ENCODE results near the gene LRRC25.

DNA sequence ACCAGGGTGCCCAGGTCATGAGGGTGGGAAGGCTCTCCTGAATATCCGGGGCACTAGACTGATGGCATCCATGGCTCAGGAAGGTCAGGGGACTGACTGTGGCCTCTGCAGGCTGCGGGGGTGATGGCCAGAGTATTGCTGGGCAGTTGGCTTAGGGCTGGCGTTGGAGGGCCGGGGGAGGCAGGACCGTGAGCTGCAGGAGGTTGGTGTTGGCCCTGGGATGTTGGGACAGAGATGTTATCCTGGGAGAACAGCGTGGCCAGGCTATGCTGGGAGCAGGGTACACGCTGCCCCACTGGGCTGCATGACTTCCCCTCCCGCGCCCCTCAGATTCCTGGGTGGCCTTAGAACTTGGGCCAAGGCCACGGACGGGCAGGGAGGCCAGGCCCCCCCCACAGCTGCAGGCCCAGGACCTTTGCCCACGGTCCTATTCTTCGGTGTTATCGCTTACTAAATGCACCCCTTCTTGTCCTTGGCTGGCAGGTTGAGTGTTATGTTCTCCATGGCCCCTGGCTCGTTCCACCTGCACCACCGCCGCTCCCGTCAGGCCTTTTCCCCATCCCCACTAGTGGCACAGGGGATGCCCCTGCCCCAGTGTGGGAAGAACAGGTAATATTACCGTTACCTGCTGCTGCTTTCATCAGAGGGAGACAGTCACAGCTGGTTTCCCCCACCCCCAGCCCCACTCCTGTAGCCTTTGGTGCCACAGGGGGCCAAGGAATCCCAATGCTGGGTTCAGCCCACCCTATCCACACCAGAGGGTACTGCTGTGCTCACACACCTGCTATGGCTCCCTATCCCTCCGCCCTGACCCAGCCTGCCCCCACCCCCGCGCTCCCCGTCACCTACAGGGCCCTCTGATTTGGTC is 43.7 kb upstream of the LRRC25 start:
- TF ChIP-seq EZH2 (IDR thresholded peaks at IDR 0.05; ENCODE audit: low read depth) = no peak
- TF ChIP-seq, protein P1, sequence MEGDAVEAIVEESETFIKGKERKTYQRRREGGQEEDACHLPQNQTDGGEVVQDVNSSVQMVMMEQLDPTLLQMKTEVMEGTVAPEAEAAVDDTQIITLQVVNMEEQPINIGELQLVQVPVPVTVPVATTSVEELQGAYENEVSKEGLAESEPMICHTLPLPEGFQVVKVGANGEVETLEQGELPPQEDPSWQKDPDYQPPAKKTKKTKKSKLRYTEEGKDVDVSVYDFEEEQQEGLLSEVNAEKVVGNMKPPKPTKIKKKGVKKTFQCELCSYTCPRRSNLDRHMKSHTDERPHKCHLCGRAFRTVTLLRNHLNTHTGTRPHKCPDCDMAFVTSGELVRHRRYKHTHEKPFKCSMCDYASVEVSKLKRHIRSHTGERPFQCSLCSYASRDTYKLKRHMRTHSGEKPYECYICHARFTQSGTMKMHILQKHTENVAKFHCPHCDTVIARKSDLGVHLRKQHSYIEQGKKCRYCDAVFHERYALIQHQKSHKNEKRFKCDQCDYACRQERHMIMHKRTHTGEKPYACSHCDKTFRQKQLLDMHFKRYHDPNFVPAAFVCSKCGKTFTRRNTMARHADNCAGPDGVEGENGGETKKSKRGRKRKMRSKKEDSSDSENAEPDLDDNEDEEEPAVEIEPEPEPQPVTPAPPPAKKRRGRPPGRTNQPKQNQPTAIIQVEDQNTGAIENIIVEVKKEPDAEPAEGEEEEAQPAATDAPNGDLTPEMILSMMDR (conservative IDR thresholded peaks at IDR 0.05) = no peak
